ENCODE measurements around the gene GRIK2.
A peak's percentile ranks its signal among the peaks of the same experiment; 100 is the strongest.

The GRIK2 gene

DNA sequence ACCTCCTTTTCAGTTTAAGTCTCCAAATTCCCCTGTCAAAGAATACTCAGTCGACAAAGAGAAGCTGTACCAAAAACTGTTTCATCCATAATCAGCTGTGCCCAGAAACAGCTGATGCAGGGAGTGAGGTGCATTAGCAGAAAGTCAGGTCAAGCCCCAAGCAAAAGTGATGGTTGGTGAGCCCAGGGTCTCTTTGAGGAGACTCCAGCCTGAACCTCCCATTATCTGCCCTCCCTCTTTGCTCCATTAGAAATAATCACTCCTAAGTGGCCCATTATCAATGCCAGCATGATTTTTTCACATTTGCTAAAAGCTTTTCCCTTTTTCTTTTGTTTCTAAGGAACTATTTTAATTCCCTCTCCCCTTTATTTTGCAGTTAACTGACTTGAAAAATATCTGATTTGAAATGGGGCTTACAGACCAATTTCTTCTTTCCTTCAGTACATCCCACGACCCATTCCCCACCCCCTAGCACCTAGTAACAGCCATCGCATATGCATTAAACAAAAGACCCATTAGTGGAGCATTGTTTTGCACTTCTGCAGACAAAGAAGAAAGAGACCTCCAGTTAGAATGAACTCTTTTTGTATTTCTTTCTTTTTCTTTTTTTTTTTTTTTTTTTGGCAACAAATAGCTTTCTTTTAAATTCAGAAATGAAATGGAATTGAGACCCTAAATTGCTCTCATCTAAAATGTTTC is 257.0 kb downstream of the GRIK2 start:
- no peak for DNase-seq (ENCODE audit: low spot score in 2 of 2)
- H3K4me1 ChIP-seq, result no peaks in the 10 kb centered on the region
- no peaks in the 10 kb centered on the region for H3K27me3 ChIP-seq (ENCODE audit: low read depth)
- no peaks in the 10 kb centered on the region for H3K9me3 ChIP-seq
- H3K36me3 ChIP-seq (replicated peaks), result no peaks in the 10 kb centered on the region
- no peak overlapping the region for H3K4me3 ChIP-seq
- in situ Hi-C loops (cut with MboI; ENCODE audit: low sequenced_read_pairs), result no loop called here

GRCh38 chr6:101652079-101652478 is 258.6 kb downstream of the GRIK2 start:
- Histone ChIP-seq H3K9me3 (no peaks in the 10 kb centered on the region), H3K27me3 (ENCODE audit: low read depth) (no peaks in the 10 kb centered on the region), H3K4me3 (no peak overlapping the region), H3K36me3 (replicated peaks) (no peaks in the 10 kb centered on the region), H3K4me1 (no peaks in the 10 kb centered on the region)
- DNase-seq (ENCODE audit: low spot score in 2 of 2), result no peak
- in situ Hi-C loops (cut with MboI; ENCODE audit: low sequenced_read_pairs), result no loop called here

DNA sequence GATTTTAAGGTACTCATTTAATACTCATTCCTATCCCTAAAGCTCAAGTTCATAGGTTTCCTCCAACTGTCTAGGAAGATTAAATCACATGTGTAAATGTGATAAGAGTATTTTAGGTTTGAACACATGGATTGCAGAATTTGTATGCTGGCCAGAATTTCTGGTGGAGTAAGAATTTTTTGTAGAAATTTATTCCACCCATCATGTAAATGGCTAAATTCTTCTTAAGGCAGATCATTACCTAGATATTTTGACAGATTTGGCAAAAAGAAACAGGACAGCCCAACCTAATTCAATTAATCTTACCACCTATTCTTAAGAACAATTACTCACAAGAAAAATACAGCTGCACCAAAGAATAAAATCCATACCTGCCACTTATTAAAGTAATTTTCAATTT is 261.6 kb downstream of the GRIK2 start:
- Histone ChIP-seq H3K36me3 (replicated peaks) (no peaks in the 10 kb centered on the region), H3K4me1 (no peaks in the 10 kb centered on the region), H3K9me3 (0 out of 2 replicates have a peak, but pooled peaks cover 2% of the 10 kb centered on the region), H3K4me3 (no peak overlapping the region), H3K27me3 (ENCODE audit: low read depth) (no peaks in the 10 kb centered on the region)
- in situ Hi-C loops (cut with MboI; ENCODE audit: low sequenced_read_pairs), result no loop called here
- DNase-seq (ENCODE audit: low spot score in 2 of 2), result no peak

GRCh38 chr6:101662111-101662897 is 268.8 kb downstream of the GRIK2 start:
- Histone ChIP-seq H3K4me3 (no peak overlapping the region), H3K36me3 (replicated peaks) (no peaks in the 10 kb centered on the region), H3K9me3 (0 out of 2 replicates have a peak, but pooled peaks cover 2% of the 10 kb centered on the region), H3K27me3 (ENCODE audit: low read depth) (no peaks in the 10 kb centered on the region), H3K4me1 (no peaks in the 10 kb centered on the region)
- DNase-seq (ENCODE audit: low spot score in 2 of 2), result no peak
- in situ Hi-C loops (cut with MboI; ENCODE audit: low sequenced_read_pairs), result no loop called here

DNA sequence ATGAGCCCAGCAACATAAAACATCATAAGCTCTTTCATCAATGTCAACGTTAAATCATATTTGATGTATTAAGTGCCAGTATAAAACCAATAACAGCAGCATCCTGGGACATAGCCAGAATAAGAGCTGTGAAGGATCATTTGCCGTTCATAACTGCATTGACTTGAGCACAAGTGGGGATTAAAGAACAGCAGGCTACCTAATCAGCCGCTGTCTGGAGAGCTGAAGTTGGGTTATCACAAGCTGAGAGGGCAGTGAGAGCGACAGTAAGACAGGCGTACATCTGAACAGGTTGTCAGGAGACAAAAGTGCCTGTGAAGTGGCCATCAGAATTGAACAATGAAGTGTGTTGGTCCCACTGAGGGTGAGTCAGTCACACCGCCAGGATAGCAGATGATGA is 269.6 kb downstream of the GRIK2 start:
- Histone ChIP-seq H3K4me3 (no peak overlapping the region), H3K4me1 (no peaks in the 10 kb centered on the region), H3K9me3 (0 out of 2 replicates have a peak, but pooled peaks cover under 1% of the 10 kb centered on the region), H3K36me3 (replicated peaks) (no peaks in the 10 kb centered on the region), H3K27me3 (ENCODE audit: low read depth) (no peaks in the 10 kb centered on the region)
- in situ Hi-C loops (cut with MboI; ENCODE audit: low sequenced_read_pairs), result no loop called here
- no peak for DNase-seq (ENCODE audit: low spot score in 2 of 2)

- Histone ChIP-seq H3K4me3 (no peak overlapping the region), H3K4me1 (no peaks in the 10 kb centered on the region), H3K36me3 (replicated peaks) (no peaks in the 10 kb centered on the region), H3K9me3 (no peaks in the 10 kb centered on the region), H3K27me3 (ENCODE audit: low read depth) (no peaks in the 10 kb centered on the region)
- DNase-seq (ENCODE audit: low spot score in 2 of 2), result no peak
- in situ Hi-C loops (cut with MboI; ENCODE audit: low sequenced_read_pairs), result no loop called here
Observed at GRCh38 chr6:101666256-101666655, 272.7 kb downstream of the GRIK2 start.

DNA sequence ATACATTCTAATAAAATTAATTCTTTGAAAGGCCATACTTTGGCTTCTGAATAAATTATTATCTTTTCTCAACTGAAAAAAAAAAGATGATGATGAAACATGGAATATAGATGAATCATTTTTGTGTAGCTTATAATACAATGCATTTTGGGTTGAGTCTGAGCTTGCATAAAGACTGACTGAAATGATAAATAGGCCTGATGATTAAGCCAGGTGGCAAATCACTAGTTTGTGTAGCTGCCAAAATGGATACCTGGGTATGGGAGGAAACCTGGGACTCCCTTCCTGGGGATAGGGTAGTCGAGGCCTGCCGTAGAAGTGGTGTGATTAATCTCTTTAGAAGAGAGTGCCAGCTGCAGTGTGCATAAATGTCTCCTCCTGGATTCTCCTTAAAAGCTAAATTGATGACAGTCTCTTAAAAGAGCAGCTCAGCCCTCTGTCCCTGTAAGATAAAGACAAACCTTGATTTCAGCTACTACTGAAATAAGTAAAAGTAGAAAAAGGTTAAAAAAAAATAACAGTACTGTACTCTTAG is 275.1 kb downstream of the GRIK2 start:
- H3K27me3 ChIP-seq (ENCODE audit: low read depth), result no peaks in the 10 kb centered on the region
- H3K4me1 ChIP-seq, result no peaks in the 10 kb centered on the region
- in situ Hi-C loops (cut with MboI; ENCODE audit: low sequenced_read_pairs), result no loop called here
- DNase-seq (ENCODE audit: low spot score in 2 of 2), result no peak
- no peaks in the 10 kb centered on the region for H3K36me3 ChIP-seq (replicated peaks)
- H3K4me3 ChIP-seq, result no peak overlapping the region
- H3K9me3 ChIP-seq, result no peaks in the 10 kb centered on the region

DNA sequence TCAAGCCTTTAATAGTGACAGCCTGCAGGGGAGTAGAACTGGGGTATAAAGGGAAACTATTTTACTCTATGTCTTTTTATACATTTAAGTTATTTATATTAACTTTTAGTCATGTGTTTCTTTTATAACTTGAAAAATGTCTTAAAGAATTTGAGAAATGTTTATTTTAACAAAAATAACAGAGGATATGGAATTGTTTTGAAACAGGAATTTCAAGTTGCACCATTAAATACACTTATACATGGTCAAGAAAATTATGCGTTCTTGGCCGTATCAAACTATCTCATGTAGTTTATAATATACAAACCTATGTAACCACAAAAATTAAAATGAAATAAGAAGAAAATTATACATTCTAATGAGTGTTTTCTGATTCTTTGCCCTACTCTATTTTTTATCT is 282.7 kb downstream of the GRIK2 start:
- no peaks in the 10 kb centered on the region for H3K27me3 ChIP-seq (ENCODE audit: low read depth)
- in situ Hi-C loops (cut with MboI; ENCODE audit: low sequenced_read_pairs), result no loop called here
- DNase-seq (ENCODE audit: low spot score in 2 of 2), result no peak
- no peaks in the 10 kb centered on the region for H3K36me3 ChIP-seq (replicated peaks)
- no peak overlapping the region for H3K4me3 ChIP-seq
- no peaks in the 10 kb centered on the region for H3K9me3 ChIP-seq
- no peaks in the 10 kb centered on the region for H3K4me1 ChIP-seq

GRCh38 chr6:101682937-101683336 is 289.4 kb downstream of the GRIK2 start:
- Histone ChIP-seq H3K27me3 (ENCODE audit: low read depth) (no peaks in the 10 kb centered on the region), H3K4me3 (no peak overlapping the region), H3K9me3 (no peaks in the 10 kb centered on the region), H3K36me3 (replicated peaks) (no peaks in the 10 kb centered on the region), H3K4me1 (peaks cover 6% of the 10 kb centered on the region)
- no peak for DNase-seq (ENCODE audit: low spot score in 2 of 2)
- in situ Hi-C loops (cut with MboI; ENCODE audit: low sequenced_read_pairs), result no loop called here

DNA sequence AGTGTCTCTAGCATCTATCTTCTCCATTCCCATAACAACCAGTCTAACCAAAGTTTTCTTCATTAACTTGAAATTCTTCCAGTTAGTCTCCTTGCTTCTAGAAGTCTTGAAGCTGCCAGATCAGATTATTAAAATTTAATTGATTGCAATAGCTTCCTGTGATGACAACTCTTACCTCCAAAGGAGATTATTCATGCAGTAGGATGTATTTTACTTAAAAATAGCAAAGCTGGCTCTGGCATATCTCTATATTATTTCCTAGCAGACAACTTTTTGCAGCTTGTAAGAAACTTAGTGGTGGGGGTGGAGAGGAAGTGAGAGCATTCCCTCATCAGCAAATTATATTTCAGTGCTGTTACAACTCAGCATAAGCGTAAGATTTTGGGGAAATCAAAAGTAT is 290.4 kb downstream of the GRIK2 start:
- in situ Hi-C loops (cut with MboI; ENCODE audit: low sequenced_read_pairs), result no loop called here
- H3K36me3 ChIP-seq (replicated peaks), result no peaks in the 10 kb centered on the region
- no peak for DNase-seq (ENCODE audit: low spot score in 2 of 2)
- H3K4me3 ChIP-seq, result no peak overlapping the region
- no peaks in the 10 kb centered on the region for H3K9me3 ChIP-seq
- H3K4me1 ChIP-seq, result peaks cover 7% of the 10 kb centered on the region
- H3K27me3 ChIP-seq (ENCODE audit: low read depth), result no peaks in the 10 kb centered on the region

DNA sequence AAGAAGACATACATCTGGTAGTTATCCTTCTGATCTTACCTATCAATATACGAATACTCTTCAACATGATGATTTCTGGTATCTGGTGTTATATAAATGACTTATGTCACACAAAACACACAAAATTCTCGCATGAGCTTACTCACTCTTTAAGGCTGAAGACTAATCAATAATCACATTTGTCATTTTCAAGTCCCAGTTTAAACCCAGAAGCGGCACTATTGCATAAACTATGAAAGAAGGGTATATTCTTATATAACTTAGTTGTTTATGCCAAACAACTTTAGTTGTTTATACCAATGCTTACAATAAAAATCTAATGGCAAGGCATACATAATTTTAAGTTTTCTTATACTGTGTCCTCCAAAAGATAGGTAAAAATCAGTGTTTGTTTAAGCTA is 293.1 kb downstream of the GRIK2 start:
- Histone ChIP-seq H3K9me3 (no peaks in the 10 kb centered on the region), H3K4me1 (peaks cover 10% of the 10 kb centered on the region), H3K4me3 (no peak overlapping the region), H3K36me3 (replicated peaks) (no peaks in the 10 kb centered on the region), H3K27me3 (ENCODE audit: low read depth) (no peaks in the 10 kb centered on the region)
- DNase-seq (ENCODE audit: low spot score in 2 of 2), result no peak
- in situ Hi-C loops (cut with MboI; ENCODE audit: low sequenced_read_pairs), result no loop called here

DNA sequence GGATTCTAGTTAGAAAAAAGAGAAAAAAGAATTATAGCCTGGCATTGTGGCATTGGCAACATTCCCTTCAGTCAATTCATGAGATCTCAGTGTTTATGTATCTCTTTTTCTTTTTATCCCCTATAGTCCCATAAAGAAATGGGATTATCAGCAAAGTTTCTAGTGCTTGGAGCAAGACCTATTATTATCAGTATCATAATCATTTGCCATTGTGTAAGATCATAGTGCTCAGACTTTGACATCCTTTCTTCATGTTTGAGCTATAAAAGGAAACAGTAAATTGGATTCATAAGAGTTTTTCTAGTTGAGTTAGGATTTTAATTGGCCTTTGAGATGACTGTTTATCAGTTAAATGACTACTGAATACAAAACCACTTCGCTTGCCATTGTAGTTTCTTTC is 295.6 kb downstream of the GRIK2 start:
- no peaks in the 10 kb centered on the region for H3K36me3 ChIP-seq (replicated peaks)
- H3K9me3 ChIP-seq, result no peaks in the 10 kb centered on the region
- H3K27me3 ChIP-seq (ENCODE audit: low read depth), result no peaks in the 10 kb centered on the region
- H3K4me3 ChIP-seq, result no peak overlapping the region
- peak in 1 of 2 experiments; percentile 62 for DNase-seq (ENCODE audit: low spot score in 2 of 2)
- H3K4me1 ChIP-seq, result peaks cover 5% of the 10 kb centered on the region; the same call in 1 of the 2 replicates
- in situ Hi-C loops (cut with MboI; ENCODE audit: low sequenced_read_pairs), result no loop called here

GRCh38 chr6:101689695-101690094 is 296.2 kb downstream of the GRIK2 start:
- in situ Hi-C loops (cut with MboI; ENCODE audit: low sequenced_read_pairs), result no loop called here
- DNase-seq (ENCODE audit: low spot score in 2 of 2), result no peak

DNA sequence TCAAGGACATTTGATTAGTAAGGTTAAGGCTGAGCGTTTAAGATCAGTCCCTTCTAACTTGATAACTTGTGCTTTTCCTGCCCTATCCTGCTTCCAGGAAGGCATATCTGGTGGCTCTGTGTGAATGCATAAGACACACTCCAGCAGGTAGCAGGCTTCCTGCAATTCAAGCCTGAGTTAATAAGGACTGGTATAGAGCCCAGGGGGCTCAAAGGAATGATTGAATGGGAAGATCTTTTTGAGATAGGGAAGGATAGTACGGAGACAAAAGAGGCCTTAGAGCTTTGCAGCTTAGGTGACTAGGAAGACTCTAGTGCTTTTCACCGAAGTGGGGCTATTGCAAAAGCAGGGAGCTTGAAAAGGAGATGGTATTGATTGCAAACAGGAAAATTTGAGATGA is 307.1 kb downstream of the GRIK2 start:
- Histone ChIP-seq H3K4me3 (no peak overlapping the region), H3K4me1 (peaks cover 8% of the 10 kb centered on the region), H3K27me3 (ENCODE audit: low read depth) (no peaks in the 10 kb centered on the region), H3K9me3 (no peaks in the 10 kb centered on the region), H3K36me3 (replicated peaks) (no peaks in the 10 kb centered on the region)
- no peak for DNase-seq (ENCODE audit: low spot score in 2 of 2)
- in situ Hi-C loops (cut with MboI; ENCODE audit: low sequenced_read_pairs), result no loop called here

More at GRCh38 chr6:101689695-101690094, 296.2 kb downstream of the GRIK2 start:
- Histone ChIP-seq H3K4me3 (no peak overlapping the region), H3K9me3 (no peaks in the 10 kb centered on the region), H3K4me1 (peaks cover 5% of the 10 kb centered on the region; the same call in 1 of the 2 replicates), H3K36me3 (replicated peaks) (no peaks in the 10 kb centered on the region), H3K27me3 (ENCODE audit: low read depth) (no peaks in the 10 kb centered on the region)
